ENCODE results near the gene STXBP3.

DNA sequence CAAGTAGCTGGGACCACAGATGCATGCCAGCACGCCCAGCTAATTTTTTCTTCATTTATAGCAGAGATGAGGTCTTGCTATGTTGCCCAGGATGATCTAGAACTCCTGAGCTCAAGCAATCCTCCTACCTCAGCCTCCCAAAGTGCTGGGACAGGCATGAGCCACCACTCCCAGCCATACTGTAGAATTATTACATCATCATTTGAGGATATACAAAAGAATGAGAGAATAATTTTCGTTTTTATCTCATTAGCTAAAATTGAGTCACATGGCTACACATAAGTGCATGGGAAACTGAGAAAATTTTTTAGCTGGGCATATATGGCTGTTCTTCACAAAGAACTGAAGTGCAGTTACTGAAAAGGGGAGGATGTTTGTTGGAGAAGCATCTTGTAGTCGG, 21.2 kb downstream of the STXBP3 start:
- TF ChIP-seq EP300 (IDR thresholded peaks at IDR 0.05; ENCODE audit: borderline replicate concordance in 1 of 2, low read depth in 2 of 2, low read length in 2 of 2) = no peak
- TF ChIP-seq, protein P1, sequence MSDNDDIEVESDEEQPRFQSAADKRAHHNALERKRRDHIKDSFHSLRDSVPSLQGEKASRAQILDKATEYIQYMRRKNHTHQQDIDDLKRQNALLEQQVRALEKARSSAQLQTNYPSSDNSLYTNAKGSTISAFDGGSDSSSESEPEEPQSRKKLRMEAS (IDR thresholded peaks at IDR 0.05) = no peak
- TF ChIP-seq, protein P2, sequence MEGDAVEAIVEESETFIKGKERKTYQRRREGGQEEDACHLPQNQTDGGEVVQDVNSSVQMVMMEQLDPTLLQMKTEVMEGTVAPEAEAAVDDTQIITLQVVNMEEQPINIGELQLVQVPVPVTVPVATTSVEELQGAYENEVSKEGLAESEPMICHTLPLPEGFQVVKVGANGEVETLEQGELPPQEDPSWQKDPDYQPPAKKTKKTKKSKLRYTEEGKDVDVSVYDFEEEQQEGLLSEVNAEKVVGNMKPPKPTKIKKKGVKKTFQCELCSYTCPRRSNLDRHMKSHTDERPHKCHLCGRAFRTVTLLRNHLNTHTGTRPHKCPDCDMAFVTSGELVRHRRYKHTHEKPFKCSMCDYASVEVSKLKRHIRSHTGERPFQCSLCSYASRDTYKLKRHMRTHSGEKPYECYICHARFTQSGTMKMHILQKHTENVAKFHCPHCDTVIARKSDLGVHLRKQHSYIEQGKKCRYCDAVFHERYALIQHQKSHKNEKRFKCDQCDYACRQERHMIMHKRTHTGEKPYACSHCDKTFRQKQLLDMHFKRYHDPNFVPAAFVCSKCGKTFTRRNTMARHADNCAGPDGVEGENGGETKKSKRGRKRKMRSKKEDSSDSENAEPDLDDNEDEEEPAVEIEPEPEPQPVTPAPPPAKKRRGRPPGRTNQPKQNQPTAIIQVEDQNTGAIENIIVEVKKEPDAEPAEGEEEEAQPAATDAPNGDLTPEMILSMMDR (IDR thresholded peaks at IDR 0.05; ENCODE audit: control extremely low read depth in 1 of 3, insufficient read depth in 1 of 3, low read depth in 1 of 3, low read length in 3 of 3) = no peak
- TF ChIP-seq NRF1 (IDR thresholded peaks at IDR 0.05; ENCODE audit: low read depth, low read length) = no peak
- TF ChIP-seq, protein P3, sequence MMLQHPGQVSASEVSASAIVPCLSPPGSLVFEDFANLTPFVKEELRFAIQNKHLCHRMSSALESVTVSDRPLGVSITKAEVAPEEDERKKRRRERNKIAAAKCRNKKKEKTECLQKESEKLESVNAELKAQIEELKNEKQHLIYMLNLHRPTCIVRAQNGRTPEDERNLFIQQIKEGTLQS (IDR thresholded peaks at IDR 0.05; ENCODE audit: insufficient read depth, low read depth, low read length) = no peak
- TF ChIP-seq CREB1 (IDR thresholded peaks at IDR 0.05) = no peak
- no peak for TF ChIP-seq JUND (IDR thresholded peaks at IDR 0.05; ENCODE audit: low read length)
- TF ChIP-seq SIX5 (IDR thresholded peaks at IDR 0.05; ENCODE audit: low read depth, low read length) = no peak
- no peak for TF ChIP-seq CHD2 (IDR thresholded peaks at IDR 0.05; ENCODE audit: low read length)
- no peak for TF ChIP-seq CEBPB (IDR thresholded peaks at IDR 0.05; ENCODE audit: low read depth, low read length)
- TF ChIP-seq POLR2A (IDR thresholded peaks at IDR 0.05; ENCODE audit: control extremely low read depth in 1 of 2, low read depth in 2 of 2, low read length in 2 of 2) = no peak
